GM06990 (cell line): ENCODE results near the gene CCDC70.
"Not testable (repeated sequence)": the region's sequence is repeated elsewhere in the genome, so short reads cannot be mapped to it uniquely, and the experiment has no call there.

Experiments used
- DNase-seq: peaks from one replicate; pipeline ENCODE4 v3.0.0-alpha.2; 2011; ENCODE audit not compliant: insufficient read length; ENCODE audit errors: extremely low read depth
- H3K27me3 ChIP-seq: replicated peaks from 2 replicates; pipeline ENCODE4 v1.6.0; 2011; ENCODE audit warnings: low read length; ENCODE audit not compliant: control insufficient read depth, insufficient read depth
- H3K36me3 ChIP-seq: 2 replicates; pipeline ENCODE4 v1.5.1; 2011; ENCODE audit warnings: low read length; ENCODE audit not compliant: control insufficient read depth, insufficient read depth
- H3K4me3 ChIP-seq: replicated peaks from 2 replicates; pipeline ENCODE4 v1.5.1; 2011; ENCODE audit warnings: low read depth, mild to moderate bottlenecking, control low read depth, low read length
- CTCF ChIP-seq: IDR thresholded peaks from 2 replicates; pipeline ENCODE4 v1.5.1; 2011; ENCODE audit warnings: low read length, control low read depth, mild to moderate bottlenecking, inconsistent platforms; ENCODE audit not compliant: insufficient read depth, poor library complexity, severe bottlenecking

CCDC70 gene

GRCh38 chr13:51905787-51906186 is 44.0 kb downstream of the CCDC70 start:
- Histone ChIP-seq H3K4me3 (no peak overlapping the region), H3K36me3 (no peaks in the 10 kb centered on the region), H3K27me3 (no peaks in the 10 kb centered on the region; the same call in 1 of the 2 replicates)
- DNase-seq: no peak
- no peak for TF ChIP-seq CTCF

- Histone ChIP-seq H3K27me3 (no peaks in the 10 kb centered on the region; the same call in 1 of the 2 replicates), H3K36me3 (no peaks in the 10 kb centered on the region), H3K4me3 (no peak overlapping the region)
- no peak for DNase-seq
- no peak for TF ChIP-seq CTCF
Measured at GRCh38 chr13:51906581-51906980, 44.8 kb downstream of the CCDC70 start.

- Histone ChIP-seq H3K36me3 (no peaks in the 10 kb centered on the region), H3K4me3 (no peak overlapping the region), H3K27me3 (no peaks in the 10 kb centered on the region; the same call in 1 of the 2 replicates)
- DNase-seq: no peak
- no peak for TF ChIP-seq CTCF
Measured at GRCh38 chr13:51907040-51907732, 45.4 kb downstream of the CCDC70 start.

GRCh38 chr13:51909265-51909664 is 47.5 kb downstream of the CCDC70 start:
- DNase-seq, H3K27me3 ChIP-seq, H3K36me3 ChIP-seq, H3K4me3 ChIP-seq: not testable (repeated sequence)

- no peak for TF ChIP-seq CTCF
Measured at GRCh38 chr13:51910508-51910907, 48.7 kb downstream of the CCDC70 start.

GRCh38 chr13:51912091-51912490 is 50.3 kb downstream of the CCDC70 start:
- Histone ChIP-seq H3K36me3 (no peaks in the 10 kb centered on the region), H3K27me3 (peaks cover 1% of the 10 kb centered on the region; the same call in 1 of the 2 replicates), H3K4me3 (no peak overlapping the region)
- no peak for TF ChIP-seq CTCF
- DNase-seq: no peak

More at GRCh38 chr13:51910508-51910907, 48.7 kb downstream of the CCDC70 start:
- DNase-seq: no peak
- peaks cover 1% of the 10 kb centered on the region; the same call in 1 of the 2 replicates for H3K27me3 ChIP-seq
- no peak overlapping the region for H3K4me3 ChIP-seq
- H3K36me3 ChIP-seq: no peaks in the 10 kb centered on the region
